SK-N-SH (cell line): ENCODE results near the gene TCFL5.

ENCODE experiments used
- FOXJ3 ChIP-seq: sonication (generic); formaldehyde crosslinking; IDR thresholded peaks from 2 replicates; pipeline ENCODE4 v1.5.1; 2020; ENCODE audit warnings: mild to moderate bottlenecking, missing genetic modification reagents
- MXI1 ChIP-seq: IDR thresholded peaks from 2 replicates; pipeline ENCODE4 v1.6.1; 2012; ENCODE audit warnings: mild to moderate bottlenecking, low read depth, low read length, improper control_type of control experiment
- POLR2AphosphoS5 ChIP-seq: IDR thresholded peaks from 2 replicates; pipeline ENCODE4 v1.6.1; 2012; ENCODE audit warnings: low read depth, low read length
- SMC3 ChIP-seq: IDR thresholded peaks from 2 replicates; pipeline ENCODE4 v1.6.1; 2012; ENCODE audit warnings: low read depth, low read length, improper control_type of control experiment
- TF ChIP-seq, protein P1 (sequence below): fragments of 150-350 bp; IDR thresholded peaks from 2 replicates; pipeline ENCODE4 v1.6.1; 2017; ENCODE audit warnings: antibody characterized with exemption, low read length, low read depth, borderline replicate concordance
- TF ChIP-seq, protein P2 (sequence below): fragments of 200-600 bp; sonication (generic); IDR thresholded peaks from 2 replicates; pipeline ENCODE4 v1.6.1; 2017; ENCODE audit warnings: antibody characterized with exemption, mild to moderate bottlenecking, moderate library complexity

GRCh38 chr20:62804021-62804626 lies 57.5 kb downstream of the TCFL5 start:
- TF ChIP-seq SMC3 (no peak), FOXJ3 (no peak), POLR2AphosphoS5 (no peak), MXI1 (no peak)
- TF ChIP-seq, protein P1, sequence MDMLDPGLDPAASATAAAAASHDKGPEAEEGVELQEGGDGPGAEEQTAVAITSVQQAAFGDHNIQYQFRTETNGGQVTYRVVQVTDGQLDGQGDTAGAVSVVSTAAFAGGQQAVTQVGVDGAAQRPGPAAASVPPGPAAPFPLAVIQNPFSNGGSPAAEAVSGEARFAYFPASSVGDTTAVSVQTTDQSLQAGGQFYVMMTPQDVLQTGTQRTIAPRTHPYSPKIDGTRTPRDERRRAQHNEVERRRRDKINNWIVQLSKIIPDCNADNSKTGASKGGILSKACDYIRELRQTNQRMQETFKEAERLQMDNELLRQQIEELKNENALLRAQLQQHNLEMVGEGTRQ: no peak
- TF ChIP-seq, protein P2, sequence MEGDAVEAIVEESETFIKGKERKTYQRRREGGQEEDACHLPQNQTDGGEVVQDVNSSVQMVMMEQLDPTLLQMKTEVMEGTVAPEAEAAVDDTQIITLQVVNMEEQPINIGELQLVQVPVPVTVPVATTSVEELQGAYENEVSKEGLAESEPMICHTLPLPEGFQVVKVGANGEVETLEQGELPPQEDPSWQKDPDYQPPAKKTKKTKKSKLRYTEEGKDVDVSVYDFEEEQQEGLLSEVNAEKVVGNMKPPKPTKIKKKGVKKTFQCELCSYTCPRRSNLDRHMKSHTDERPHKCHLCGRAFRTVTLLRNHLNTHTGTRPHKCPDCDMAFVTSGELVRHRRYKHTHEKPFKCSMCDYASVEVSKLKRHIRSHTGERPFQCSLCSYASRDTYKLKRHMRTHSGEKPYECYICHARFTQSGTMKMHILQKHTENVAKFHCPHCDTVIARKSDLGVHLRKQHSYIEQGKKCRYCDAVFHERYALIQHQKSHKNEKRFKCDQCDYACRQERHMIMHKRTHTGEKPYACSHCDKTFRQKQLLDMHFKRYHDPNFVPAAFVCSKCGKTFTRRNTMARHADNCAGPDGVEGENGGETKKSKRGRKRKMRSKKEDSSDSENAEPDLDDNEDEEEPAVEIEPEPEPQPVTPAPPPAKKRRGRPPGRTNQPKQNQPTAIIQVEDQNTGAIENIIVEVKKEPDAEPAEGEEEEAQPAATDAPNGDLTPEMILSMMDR: no peak
